ENCODE data around the gene USP40.
A peak's percentile ranks its signal among the peaks of the same experiment; 100 is the strongest.

USP40 gene

DNA sequence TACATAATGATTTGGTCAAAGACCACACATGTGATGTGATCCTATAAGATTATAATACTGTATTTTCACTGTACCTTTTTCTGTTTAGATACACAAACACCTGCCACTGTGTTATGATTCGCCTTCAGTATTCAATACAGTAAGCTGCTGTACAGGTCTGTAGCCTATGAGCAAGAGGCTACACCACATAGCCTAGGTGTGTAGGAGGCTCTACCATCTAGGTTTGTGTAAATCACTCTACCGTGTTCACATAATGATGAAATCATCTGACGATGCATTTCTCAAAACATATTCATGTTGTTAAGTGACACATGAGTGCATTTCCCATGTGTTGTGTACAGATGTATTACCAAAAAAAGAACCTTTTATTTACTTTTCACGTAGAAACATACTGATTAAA is 74.5 kb downstream of the USP40 start:
- DNase-seq: no peak

DNA sequence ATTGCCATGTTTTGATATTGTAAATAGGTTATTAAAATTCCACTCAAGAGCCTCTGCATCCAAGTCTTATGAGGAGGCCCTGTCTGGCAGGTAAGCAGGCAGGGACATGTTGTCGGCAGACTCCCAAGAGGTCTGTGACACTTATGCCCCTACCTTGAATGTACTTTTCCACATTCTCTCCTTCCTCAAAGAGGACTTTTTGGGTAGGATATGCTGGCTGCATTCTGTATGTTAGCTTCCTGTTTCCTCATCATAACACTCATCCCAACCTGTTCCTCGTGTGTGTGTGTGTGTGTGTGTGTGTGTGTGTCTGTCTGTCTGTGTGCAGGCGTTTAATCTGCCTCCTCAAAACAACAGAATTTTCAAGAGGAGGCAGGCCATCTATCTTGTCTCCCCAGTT is 75.3 kb downstream of the USP40 start:
- no peak for DNase-seq

DNA sequence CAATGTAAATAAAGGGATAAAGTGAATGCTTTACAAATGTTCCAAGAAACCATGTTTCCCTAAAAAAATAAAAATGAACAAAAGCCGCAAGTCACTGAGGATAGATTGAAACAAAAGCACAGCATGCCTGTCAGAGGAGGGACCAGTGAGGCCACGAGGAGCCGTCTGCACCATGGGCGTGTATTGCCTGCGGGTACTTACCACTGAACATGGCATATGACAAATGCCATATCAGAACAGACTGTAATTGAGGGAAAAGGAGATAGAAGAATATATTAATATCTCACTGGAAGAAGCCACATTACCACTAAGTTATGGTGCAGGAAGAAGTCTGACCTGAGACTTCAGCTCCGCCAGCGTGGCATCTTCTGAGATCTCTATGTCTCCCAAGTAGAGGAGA is 75.8 kb downstream of the USP40 start:
- no peak for DNase-seq

DNA sequence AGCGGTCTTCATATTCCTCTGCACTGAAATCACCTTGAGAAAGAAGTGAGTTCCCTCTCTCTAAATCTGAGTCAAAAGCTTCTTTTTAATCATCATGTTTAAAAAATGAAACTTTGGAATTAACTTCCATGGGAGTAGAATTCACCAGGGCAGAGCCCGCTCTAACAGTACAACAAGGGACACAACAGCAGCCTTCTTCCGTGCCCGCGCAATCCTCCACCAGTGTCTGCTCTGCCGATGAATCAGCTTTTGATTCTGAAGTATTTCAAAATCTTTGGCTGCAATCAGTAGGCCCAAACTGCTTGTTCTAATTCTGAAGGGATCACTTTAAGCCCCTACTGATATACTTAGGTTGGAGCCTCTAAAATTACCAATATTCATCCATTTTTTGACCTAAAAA is 76.9 kb downstream of the USP40 start:
- DNase-seq: no peak

DNA sequence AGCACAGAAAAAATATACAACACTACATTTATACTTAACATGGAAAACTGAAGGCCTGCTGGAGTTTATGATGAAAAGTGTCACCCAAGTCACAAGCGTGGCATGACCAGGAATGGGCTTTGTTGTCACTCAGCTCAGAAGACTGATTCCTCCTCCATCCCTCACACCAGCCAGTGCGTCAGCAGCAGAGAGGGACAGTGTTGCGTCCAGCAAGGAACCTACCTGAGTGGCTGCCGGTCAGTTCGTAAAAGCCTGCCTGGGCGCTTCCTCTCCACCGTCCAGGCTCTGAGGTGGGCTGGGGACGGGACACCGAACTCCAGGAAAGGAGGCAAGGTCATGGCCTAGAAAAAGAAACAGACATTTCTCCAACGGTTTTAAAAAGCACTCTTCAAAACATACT is 77.4 kb downstream of the USP40 start:
- DNase-seq: no peak

DNA sequence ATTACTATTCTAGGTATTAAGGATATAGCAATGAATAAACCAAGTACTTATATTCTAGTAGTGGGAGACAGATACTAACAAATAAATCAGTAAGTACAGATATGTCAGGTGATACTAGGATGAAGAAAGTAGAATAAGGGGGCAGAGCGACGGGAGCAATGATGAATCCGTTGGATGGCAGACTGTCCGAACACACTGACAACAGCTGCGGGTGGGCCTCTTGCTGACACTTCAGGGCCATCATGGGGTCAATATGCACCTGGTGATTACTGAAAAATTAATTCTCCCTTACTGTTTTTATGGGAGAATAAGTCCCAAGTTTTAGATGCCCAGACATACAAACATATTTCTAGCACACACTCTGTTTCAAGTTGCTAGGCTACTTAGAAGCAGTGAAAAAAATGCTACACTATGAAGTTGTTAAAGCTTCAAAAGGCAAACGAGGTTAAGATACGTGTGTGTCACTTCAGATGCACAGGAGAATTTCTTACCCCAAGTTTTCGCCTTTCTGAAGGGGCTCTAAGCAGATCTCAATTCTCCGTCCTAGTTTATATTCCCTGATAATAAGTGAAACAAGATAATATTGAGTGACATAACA is 78.7 kb downstream of the USP40 start:
- DNase-seq: no peak

DNA sequence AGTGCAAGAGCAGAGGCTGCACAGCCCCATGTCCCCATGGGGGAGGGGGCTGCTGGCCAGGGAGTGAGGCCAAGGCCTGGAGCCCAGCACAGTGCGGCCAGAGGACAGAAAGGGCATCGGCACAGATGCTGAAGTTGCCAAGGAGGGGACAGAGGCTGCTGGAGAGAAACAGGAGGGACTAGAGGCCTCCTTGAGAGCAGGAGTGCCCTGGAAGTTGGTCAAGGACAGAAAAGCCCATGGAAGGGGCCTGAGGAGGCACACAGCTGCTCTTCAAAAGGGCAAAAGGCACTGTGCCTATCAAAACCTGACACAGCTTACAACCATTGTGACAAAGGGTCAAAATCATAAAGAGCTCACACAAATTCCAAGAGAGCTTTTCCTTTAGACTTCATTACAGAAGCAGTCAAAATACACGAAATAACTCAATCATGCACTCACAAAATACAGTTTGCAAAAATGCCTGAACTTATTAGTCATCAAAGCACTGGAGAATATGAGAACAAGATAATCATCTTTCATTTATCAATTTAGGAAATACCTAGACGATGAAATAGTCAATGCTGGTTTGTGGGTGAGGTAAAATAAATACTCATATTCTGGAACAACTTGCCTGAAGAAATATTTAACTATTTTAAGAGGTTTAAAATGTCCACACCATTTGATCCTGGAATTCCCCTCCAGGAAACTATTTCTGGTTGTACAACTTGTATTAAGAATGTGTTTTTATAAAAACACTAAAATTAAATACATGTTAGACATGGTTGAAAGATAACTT is 79.6 kb downstream of the USP40 start:
- no peak for DNase-seq

DNA sequence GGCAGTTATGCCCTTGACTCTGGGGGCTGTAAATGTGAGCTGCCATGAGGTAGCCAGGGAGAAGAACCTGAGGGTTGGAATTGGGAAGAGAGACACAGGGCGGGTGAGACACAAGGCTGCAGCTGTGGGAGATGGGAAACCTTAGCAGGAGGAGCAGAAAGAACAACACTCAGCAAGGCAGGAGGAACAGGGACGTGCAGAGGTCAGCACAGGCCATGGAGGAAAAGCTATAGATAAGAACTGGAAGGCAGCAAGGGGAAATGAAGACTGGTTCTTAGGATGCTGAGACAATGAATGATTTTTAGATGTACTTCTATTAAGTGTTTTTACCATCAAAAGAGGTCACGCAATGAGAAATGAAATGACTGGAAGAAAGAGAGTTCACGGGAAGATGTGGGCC is 80.2 kb downstream of the USP40 start:
- no peak for DNase-seq

DNA sequence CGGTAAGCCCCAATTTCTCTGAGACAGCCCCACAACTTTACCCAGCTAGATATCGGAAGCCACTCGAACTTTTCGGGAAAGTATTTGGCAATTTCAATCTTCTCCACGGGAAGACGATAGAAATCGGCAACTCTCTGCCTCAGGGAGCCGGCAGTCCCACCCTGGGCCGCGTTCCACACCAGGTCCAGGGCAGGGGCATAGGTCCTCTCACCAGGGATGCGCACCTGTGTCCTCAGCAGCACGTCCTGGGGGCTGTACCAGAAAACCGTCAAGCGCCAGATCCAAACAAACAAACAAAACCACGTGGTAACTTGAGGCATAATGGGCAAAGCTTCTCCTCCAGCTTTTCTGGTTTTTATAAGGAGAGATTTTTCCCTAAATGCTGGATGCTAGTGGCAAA is 80.9 kb downstream of the USP40 start:
- no peak for DNase-seq

DNA sequence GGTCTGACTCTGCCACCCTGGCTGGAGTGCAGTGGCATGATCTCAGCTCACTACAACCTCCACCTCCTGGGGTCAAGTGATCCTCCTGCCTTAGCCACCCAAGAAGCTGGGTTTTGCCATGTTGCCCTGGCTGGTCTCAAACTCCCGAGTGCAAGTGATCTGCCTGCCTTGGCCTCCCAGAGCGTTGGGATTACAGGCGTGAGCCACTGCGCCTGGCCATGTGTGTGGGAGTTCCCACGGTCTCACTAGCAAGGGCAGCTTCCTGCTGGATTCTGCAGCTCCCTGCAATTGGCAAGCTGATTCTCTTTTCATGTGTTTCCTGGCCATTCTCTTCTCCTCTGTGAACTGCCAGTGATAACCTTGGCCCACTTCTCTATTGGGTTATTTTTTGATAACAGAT is 84.0 kb downstream of the USP40 start:
- no peak for DNase-seq

DNA sequence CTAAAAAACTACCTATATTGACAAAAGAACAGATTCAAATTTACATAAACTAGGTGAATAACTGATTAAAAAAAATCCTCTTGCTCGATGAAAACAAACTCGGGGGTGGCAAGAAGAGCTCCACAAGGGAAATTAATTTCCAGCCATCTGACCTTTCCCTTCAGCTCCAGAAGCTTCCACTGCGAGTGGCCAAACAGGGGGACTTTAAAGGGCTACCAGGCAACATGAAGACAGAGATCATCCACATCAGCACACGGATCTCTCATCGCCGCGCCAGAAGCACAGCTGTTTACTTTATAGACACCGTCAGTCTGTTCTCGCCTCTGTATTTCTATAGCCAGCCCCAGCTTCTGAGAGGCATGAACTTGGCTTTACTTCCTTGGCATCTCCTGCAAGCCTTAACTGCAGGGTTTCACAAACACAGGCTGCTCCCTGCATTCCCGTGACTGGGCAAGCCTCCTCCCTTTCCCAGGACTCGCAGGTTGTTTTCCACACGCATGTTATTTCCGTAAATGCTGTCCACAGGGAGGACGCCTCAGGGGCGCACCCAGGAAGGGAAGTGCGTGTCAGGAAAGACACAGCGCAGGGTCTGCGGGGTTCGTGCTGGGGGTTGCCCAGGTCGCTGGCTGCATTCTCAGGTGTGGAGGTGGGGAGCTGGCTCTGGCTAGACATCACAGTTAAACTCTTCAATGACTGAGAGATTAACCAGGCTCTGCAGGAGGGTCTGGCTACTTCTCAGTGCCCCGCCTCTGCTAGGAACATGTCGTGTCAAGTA is 85.0 kb downstream of the USP40 start:
- DNase-seq: no peak

DNA sequence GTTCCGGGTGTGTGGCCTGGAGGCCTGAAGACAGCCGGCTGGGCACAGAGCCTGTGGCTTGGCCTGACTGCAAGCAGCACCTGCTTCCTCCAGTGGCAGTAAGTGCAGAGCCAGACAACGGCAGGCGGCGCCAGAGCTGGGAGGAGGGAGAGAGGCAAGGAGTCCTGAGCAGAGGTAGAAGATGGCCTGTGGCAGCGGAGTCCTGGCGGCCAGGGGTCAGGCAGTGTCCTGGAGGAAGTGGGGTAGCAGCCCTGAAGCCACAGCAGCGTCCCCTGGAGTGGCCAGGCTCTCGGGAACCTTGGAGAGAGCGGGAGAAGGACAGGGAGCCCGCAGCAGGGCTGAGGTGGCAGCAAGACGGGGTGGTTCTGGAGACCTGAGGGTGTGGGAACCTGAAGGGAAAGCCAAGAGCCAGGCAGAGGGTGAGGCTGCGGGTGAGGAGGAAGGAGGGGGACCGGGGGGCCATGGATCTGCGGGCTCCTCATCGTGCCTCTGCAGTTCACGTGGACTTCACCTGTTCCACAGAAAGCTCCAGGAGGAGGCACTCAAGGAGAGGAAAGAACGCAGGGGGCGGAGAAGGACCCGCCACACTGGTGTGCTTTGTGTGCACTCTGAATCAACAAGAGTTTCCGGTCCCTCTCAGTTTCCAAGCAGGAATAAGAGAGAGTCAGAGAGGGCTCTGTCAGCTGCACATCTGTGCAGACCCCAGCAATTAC is 85.9 kb downstream of the USP40 start:
- DNase-seq: peak; percentile 74

DNA sequence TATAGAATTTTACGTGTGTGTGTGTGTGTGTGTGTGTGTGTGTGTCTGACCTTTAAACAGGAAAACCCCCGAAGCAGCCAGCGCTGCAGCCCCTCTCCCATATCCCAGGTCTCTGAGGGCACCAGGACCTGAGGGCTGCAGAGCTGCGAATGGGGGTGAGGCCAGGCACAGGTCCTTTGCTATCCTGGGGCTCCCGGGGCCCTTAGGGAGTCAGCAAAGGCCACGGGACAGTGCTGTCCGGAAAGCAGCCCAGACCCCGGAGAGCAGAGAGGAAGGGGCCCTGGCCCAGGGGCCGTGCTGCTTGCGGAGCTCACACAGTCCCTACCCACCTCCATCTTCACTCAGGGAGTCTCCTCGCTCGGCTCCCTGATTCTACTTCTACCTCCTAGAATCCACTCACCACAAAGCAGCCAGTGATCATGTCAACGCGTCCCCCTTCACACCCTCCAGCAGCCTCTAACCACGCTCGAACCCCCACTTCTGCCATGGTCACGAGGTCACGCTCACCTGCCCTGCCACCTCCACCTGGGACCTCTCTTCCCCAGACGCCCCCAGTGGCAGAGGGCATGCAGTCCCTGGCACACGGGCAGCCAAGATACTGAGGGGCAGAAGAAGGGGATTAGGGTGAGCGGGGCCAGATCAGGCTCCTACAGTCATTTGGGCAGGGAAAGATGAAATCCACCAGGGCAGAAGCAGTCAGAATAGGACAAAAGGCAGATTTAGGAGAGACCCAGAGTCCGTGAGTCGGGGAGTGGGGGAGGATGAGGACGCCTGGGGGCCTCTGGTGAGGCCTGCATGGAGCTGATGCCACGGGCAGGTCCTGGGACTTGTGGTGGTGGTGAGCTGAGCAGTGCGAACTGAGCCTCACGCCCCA is 86.7 kb downstream of the USP40 start:
- no peak for DNase-seq

DNA sequence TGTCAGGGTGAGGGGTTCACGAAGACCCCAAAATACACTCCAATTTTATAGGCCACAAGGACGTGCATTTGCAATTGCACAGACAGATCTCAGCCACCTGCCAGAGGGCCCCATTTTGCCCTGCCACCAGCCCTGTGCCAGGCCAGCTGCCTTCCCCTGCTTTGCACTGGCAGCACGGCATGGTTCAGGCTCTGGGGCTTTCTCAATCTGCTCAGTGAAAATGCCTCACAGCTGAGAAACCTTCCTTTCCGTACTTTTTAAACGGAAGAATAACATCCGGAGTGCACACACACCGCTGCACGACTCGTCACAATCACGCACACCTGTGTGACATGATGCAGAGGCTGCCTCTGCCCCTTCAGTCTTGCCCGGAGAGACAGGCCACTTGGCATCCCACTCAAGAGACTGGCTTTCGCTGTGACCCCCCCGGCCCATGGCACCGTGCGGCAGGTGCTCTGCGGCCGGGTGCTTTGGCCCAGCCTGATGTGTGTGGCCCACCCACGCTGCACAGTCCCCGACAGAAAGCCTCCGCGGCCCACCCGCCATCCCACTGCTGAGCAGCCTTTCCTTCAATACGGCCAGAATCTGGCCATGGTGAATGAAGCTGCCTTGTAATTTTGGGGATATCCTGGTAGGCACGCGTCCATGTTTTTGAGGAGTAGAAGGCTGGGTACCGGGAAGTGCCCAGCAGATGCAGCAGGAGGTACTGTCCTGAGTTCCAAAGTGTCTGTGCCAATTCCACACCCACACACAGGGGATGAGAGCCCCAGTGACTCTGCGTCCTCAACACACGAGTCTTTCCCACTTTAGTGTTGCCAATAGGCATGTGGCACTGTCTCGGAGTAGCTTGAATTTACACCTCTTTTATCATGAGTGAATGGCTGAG is 88.8 kb downstream of the USP40 start:
- no peak for DNase-seq

DNA sequence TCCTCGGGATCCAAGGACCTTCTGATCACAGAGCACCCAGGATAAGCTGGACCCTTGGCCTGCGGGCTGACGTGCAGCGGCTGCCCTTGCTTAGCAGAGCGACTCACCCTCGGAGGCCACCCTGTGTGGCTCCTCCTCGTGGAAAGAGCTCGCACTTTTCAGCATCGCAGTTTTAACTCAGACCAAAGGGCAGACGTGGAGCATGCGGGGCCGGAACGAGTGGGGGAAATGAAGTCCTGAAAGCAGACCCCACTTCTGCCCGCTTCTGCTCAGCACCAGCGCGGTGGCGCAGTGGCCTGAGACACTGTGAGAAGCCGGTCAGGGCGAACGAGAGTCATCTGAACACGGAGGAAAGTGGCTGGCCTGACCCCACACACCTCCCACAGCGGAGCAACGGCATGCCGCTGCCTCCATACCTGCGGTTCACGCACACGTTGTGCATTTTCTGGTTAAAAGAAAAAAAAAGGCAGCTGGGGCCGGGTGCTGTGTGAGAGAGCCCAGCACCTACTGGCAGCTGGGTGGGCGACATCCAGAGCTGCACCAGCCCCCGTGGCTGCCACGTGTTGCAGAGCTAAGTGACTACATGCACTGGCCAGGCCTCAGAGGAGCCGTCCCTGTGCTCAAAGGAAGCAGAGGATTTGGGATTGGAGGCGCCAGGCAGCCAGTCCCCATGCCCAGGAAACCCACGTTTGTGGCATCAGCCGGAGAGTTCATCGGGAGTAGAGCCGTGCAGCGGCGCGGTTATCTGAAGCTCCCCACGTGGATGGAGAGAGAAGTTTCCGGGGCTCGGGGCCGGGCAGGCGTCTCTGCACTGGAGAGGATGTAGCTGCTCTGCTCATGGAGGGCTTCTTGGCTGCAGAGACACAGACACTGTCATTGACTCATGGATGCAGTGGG is 89.7 kb downstream of the USP40 start:
- no peak for DNase-seq

DNA sequence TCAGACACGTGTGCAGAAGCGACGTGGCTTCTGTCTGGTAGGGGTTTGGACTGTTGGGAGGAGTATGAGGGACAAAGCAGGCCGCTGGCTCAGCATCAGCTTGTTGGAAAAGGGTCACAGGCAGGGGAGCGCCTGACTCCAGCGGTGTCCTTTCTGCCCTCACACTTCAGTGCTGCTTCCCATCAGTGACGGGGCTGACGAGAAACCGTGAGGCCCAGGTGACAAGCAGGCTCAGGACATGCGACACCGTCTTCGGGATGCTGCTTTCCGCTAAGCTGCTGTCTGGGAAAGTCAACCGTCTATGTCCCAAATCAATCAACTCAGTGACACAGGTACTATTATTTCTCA is 90.5 kb downstream of the USP40 start:
- peak; percentile 25 for DNase-seq

DNA sequence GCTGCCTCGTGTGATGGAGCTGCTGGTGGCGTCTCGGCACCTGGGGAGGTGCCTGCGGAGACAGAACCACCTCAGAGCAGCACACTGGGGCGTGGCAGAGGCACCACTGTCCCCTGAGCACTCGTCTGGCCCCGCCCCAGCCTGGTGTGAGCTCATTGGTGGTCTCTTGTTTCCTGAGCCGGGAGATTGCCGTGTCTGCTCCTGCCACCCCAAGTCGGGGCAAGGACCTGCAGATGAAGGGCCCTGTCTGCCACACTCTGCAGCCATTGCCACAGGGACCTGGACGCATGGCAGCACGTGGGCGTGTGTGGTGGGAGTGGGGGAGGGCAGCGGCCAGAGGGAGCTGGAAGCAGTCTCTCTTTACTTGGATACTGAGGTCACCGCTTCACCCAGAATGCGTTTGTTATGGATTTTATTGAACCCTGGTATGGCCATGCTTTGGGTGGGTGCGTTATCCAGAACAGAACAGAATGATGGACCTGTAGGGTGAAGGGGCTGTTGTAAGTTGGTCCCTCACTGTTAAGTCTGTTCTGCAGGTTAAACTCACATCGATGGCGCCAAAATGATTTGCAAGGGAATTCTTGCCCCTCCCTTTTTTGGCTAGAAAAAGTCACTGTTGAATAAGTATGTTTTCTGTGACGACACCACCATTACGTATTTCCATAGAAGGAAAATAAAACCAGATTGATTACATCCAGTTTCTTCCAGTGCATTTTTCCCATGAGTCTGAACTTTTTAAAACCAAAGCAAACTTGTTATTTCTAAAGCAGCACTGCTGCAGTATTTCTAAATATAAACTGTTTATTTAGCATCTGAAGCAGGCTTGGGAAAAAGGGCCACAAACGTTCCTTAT is 92.0 kb downstream of the USP40 start:
- peak; percentile 38 for DNase-seq

DNA sequence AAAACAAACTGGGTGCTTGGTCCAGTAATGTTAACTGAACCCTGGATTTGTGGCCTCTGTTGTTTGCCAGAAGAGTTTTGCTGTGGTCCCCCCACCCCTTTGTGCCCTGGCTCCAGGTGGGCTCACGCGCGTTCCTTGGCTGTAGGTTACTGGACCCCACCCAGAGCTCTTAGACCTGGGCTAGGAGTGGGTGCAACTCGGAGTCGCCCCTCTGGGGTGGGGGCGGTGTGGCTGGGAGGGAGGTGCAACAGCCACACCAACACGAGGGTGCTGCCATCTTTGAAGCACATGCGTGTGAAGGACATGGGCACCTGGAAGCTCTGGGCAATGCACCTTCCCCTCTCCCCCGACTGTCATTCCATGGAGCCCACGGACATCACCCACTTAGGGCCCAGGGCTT is 92.7 kb downstream of the USP40 start:
- peak; percentile 22 for DNase-seq

DNA sequence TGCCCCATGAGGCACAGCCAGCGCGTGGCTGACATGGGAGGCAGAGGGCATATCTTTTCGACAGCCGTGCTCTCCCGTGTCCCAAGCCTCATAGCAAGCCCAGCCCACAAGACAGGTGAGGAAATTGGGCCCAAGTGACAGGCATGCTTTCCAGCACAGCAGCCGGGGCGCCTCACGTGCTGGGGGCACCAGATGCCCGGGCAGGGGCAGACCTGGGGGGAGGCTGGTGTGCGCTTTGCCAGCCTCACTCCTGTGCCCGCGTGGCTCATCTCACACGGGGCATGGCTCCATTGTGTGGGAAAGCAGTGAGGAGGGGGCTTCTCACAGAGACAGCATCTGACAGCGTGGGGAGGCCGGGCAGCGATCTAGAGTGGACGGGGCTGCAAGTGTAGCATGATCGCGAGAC is 93.2 kb downstream of the USP40 start:
- DNase-seq: peak; percentile 21
